SK-N-SH treated with all-trans-retinoic acid at 6 μM for 48 hours (cell line): Measurements from ENCODE around the gene PAM16.

Experiments used
- CREB5 ChIP-seq: fragments of 250-450 bp; sonication (Bioruptor Pico); IDR thresholded peaks from 2 replicates; pipeline ENCODE4 v1.5.1; 2020; ENCODE audit warnings: low read depth, mild to moderate bottlenecking, moderate library complexity
- CSRNP3 ChIP-seq: fragments of 250-450 bp; sonication (Bioruptor Pico); IDR thresholded peaks from 2 replicates; pipeline ENCODE4 v1.5.1; 2021; ENCODE audit warnings: mild to moderate bottlenecking, moderate library complexity
- OSR1 ChIP-seq: fragments of 250-450 bp; sonication (Bioruptor Pico); IDR thresholded peaks from 2 replicates; pipeline ENCODE4 v1.8.0; 2022; ENCODE audit warnings: moderate library complexity, mild to moderate bottlenecking, inconsistent platforms
- PATZ1 ChIP-seq: fragments of 250-450 bp; sonication (Bioruptor Pico); IDR thresholded peaks from 2 replicates; pipeline ENCODE4 v1.8.0; 2020; ENCODE audit warnings: mild to moderate bottlenecking, moderate library complexity, borderline replicate concordance
- POU6F1 ChIP-seq: fragments of 250-450 bp; sonication (Bioruptor Pico); IDR thresholded peaks from 2 replicates; pipeline ENCODE4 v1.8.0; 2021; ENCODE audit warnings: low read depth, mild to moderate bottlenecking, moderate library complexity, borderline replicate concordance
- TCF4 ChIP-seq: fragments of 250-450 bp; sonication (Bioruptor Pico); IDR thresholded peaks from 2 replicates; pipeline ENCODE4 v1.8.0; 2021; ENCODE audit warnings: mild to moderate bottlenecking, moderate library complexity, borderline replicate concordance
- ZFP3 ChIP-seq: fragments of 250-450 bp; sonication (Bioruptor Pico); IDR thresholded peaks from 2 replicates; pipeline ENCODE4 v1.5.0; 2020; ENCODE audit warnings: mild to moderate bottlenecking, moderate library complexity
- ZNF565 ChIP-seq: fragments of 450-650 bp; formaldehyde crosslinking; conservative IDR thresholded peaks from 2 replicates; pipeline ENCODE4 v1.5.0; 2020; ENCODE audit warnings: low read depth, mild to moderate bottlenecking, moderate library complexity
- ZNF8 ChIP-seq: fragments of 450-650 bp; formaldehyde crosslinking; IDR thresholded peaks from 2 replicates; pipeline ENCODE4 v1.5.0; 2020; ENCODE audit warnings: mild to moderate bottlenecking, moderate library complexity

DNA sequence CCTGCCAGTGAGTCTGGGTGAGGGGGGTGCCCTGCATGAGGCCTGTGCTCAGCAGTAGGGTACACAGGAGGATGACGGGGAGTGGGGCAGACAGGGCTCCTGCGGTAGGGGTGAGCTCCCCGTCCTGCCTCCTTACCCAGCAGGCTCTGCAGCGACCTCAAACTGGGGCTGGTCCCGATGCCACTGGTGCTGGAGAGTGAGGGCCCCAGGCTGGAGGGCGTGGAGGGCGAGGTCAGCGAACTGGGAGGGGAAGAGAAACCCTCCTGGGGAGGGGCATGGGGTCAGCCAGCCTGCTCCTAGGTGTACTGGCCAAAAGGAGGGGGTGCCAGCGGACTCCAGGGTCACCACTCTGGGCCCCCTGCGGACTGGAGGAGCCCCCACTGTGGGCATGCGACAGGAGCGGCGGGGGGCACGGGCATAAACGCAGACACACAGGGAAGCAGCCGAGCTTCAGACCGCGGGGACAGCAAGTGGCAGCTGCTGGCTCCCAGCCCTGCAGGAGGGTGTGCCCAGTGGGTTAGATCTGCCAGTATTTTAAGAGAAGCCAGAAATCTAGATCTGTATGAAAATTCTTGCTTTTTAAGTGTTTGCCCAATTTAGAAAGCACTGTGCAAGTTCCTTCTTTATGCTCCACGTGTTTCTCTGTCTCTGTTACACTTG lies 11.5 kb upstream of the PAM16 start:
- TF ChIP-seq PATZ1 (no peak), ZNF8 (no peak), TCF4 (CRISPR knock-in tag) (no peak), POU6F1 (CRISPR knock-in tag) (no peak), ZFP3 (CRISPR knock-in tag) (no peak), CREB5 (CRISPR knock-in tag) (no peak), ZNF565 (CRISPR knock-in tag) (no peak), CSRNP3 (CRISPR knock-in tag) (no peak), OSR1 (CRISPR knock-in tag) (no peak)
